ENCODE data around the gene EPB41L3.

The EPB41L3 gene

DNA sequence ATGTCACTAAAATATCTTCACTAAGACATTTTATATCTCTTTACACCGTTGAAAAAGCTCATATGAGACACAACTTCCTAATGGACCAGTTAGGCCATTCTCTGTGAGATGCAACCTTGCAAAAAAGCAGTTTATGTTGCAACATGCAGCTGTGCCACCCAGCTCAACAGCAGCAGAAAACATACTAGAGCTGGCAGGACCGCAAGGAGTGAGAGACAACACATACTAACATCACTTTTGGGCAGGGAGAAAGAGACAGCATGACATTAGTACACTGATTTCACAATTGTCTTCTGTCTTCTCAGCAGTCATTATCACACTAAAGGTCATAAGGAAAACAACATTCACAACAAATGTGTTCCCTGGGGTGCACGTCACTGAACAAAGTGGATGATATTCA is 122.9 kb downstream of the EPB41L3 start:
- peaks cover 0 to 41% of the 10 kb centered on the region in 2 donors for H3K36me3 ChIP-seq (ENCODE audit: control insufficient read depth in 1 of 2, insufficient read depth in 2 of 2, low read length in 2 of 2)
- H3K27ac ChIP-seq (ENCODE audit: low read depth, low read length): no peak overlapping the region
- H3K4me1 ChIP-seq (ENCODE audit: control insufficient read depth in 1 of 2, insufficient read depth in 2 of 2, low read length in 2 of 2): no peaks in the 10 kb centered on the region
- no peaks in the 10 kb centered on the region for H3K27me3 ChIP-seq (ENCODE audit: control insufficient read depth in 1 of 2, insufficient read depth in 2 of 2, low read length in 2 of 2)
- H3K4me3 ChIP-seq (ENCODE audit: low read depth in 1 of 2, low read length in 2 of 2): no peak overlapping the region
- no peaks in the 10 kb centered on the region for H3K9me3 ChIP-seq (ENCODE audit: control insufficient read depth in 1 of 2, low read length in 2 of 2)
- no peak overlapping the region for H3K9ac ChIP-seq (ENCODE audit: low read depth in 1 of 2, low read length in 2 of 2)

DNA sequence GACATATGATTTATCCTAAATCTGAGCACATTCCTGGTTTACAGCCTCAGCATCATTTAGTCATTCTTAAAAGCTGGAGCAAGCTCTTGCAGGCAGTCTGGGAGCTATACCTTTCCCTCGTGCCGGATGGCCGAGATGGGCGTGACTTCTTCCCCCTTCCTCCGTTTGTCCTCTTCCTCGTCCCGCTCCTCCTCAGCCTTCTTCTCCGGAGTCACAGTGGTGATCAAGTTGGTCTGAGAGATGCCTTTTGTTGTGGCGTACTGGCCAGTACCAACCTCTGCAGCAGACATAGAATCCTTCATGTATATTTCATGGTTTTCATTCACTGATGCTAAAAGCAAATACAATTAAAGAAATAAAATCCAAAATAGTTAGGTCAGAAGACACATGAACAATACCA is 124.2 kb downstream of the EPB41L3 start:
- Histone ChIP-seq H3K4me1 (ENCODE audit: control insufficient read depth in 1 of 2, insufficient read depth in 2 of 2, low read length in 2 of 2) (no peaks in the 10 kb centered on the region), H3K9me3 (ENCODE audit: control insufficient read depth in 1 of 2, low read length in 2 of 2) (no peaks in the 10 kb centered on the region), H3K4me3 (ENCODE audit: low read depth in 1 of 2, low read length in 2 of 2) (no peak overlapping the region), H3K27me3 (ENCODE audit: control insufficient read depth in 1 of 2, insufficient read depth in 2 of 2, low read length in 2 of 2) (no peaks in the 10 kb centered on the region), H3K36me3 (ENCODE audit: control insufficient read depth in 1 of 2, insufficient read depth in 2 of 2, low read length in 2 of 2) (peaks cover 3 to 54% of the 10 kb centered on the region in 2 donors), H3K27ac (ENCODE audit: low read depth, low read length) (no peak overlapping the region), H3K9ac (ENCODE audit: low read depth in 1 of 2, low read length in 2 of 2) (no peak overlapping the region)

DNA sequence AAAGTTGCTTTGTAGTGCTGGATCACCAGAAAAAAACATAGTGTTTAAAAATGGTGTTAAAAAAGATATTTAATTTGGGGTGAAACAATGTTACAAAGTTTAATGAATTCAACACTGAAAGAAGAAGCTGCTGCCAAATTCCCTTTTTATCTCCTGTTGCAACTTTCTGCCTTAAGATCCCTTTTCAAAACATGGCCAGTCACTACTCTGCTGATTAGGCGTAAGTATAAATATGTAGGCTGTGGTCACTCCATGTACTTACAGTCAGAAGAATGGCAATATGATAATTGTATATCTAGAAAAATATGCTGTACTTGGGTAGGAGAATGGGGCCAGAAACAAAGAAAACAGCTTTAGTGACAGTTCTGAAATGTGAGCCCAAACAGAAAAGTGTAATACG is 124.8 kb downstream of the EPB41L3 start:
- Histone ChIP-seq H3K9ac (ENCODE audit: low read depth in 1 of 2, low read length in 2 of 2) (no peak overlapping the region), H3K4me1 (ENCODE audit: control insufficient read depth in 1 of 2, insufficient read depth in 2 of 2, low read length in 2 of 2) (no peaks in the 10 kb centered on the region), H3K36me3 (ENCODE audit: control insufficient read depth in 1 of 2, insufficient read depth in 2 of 2, low read length in 2 of 2) (peaks cover 3 to 58% of the 10 kb centered on the region in 2 donors), H3K4me3 (ENCODE audit: low read depth in 1 of 2, low read length in 2 of 2) (no peak overlapping the region), H3K27ac (ENCODE audit: low read depth, low read length) (no peak overlapping the region), H3K9me3 (ENCODE audit: control insufficient read depth in 1 of 2, low read length in 2 of 2) (no peaks in the 10 kb centered on the region), H3K27me3 (ENCODE audit: control insufficient read depth in 1 of 2, insufficient read depth in 2 of 2, low read length in 2 of 2) (no peaks in the 10 kb centered on the region)

DNA sequence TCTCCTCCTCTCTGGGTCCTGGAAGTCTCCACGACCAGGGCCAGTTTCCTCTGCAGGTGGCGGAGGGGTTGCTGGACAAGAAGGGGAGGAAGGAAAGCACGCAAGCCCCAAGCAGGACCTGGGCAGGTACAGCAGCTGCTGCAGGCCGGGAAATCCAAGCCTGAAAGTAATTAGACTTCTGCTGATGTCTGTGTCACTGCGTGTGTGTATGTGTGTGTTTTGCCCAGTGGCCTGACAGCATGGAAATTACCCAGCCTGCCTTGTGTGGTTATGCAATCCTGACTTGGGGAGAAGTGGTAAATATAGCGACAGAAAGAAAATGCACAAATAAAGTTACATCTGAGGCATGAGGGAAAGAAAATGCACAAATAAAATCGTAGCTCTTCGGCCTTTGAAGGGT is 126.5 kb downstream of the EPB41L3 start:
- H3K27ac ChIP-seq (ENCODE audit: low read depth, low read length): no peak overlapping the region
- H3K36me3 ChIP-seq (ENCODE audit: control insufficient read depth in 1 of 2, insufficient read depth in 2 of 2, low read length in 2 of 2): peaks cover 3 to 44% of the 10 kb centered on the region in 2 donors
- no peaks in the 10 kb centered on the region for H3K27me3 ChIP-seq (ENCODE audit: control insufficient read depth in 1 of 2, insufficient read depth in 2 of 2, low read length in 2 of 2)
- H3K4me1 ChIP-seq (ENCODE audit: control insufficient read depth in 1 of 2, insufficient read depth in 2 of 2, low read length in 2 of 2): no peaks in the 10 kb centered on the region
- H3K9me3 ChIP-seq (ENCODE audit: control insufficient read depth in 1 of 2, low read length in 2 of 2): no peaks in the 10 kb centered on the region
- no peak overlapping the region for H3K9ac ChIP-seq (ENCODE audit: low read depth in 1 of 2, low read length in 2 of 2)
- H3K4me3 ChIP-seq (ENCODE audit: low read depth in 1 of 2, low read length in 2 of 2): no peak overlapping the region

DNA sequence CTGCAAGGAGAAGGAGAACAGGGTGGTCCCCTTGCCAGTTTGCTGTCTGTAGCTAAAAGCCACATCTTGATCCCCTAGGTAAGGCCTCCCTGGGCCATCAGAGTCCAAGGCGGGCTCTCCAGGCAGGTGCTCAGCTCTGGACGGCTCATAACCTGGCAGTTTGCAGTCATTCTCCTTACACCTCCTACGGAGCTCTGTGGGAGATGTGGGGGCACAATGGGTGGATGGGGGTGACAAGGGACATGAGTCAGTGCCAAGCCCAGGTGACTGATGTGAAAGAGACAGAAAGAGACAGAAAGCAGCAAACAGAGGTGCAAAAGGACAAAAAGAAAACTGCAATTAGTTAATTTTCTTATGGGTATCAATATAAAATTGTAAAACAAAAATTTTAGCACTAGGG is 127.7 kb downstream of the EPB41L3 start:
- no peaks in the 10 kb centered on the region for H3K4me1 ChIP-seq (ENCODE audit: control insufficient read depth in 1 of 2, insufficient read depth in 2 of 2, low read length in 2 of 2)
- no peak overlapping the region for H3K4me3 ChIP-seq (ENCODE audit: low read depth in 1 of 2, low read length in 2 of 2)
- peaks cover 3 to 44% of the 10 kb centered on the region in 2 donors for H3K36me3 ChIP-seq (ENCODE audit: control insufficient read depth in 1 of 2, insufficient read depth in 2 of 2, low read length in 2 of 2)
- H3K27me3 ChIP-seq (ENCODE audit: control insufficient read depth in 1 of 2, insufficient read depth in 2 of 2, low read length in 2 of 2): no peaks in the 10 kb centered on the region
- H3K9me3 ChIP-seq (ENCODE audit: control insufficient read depth in 1 of 2, low read length in 2 of 2): no peaks in the 10 kb centered on the region
- no peak overlapping the region for H3K27ac ChIP-seq (ENCODE audit: low read depth, low read length)
- H3K9ac ChIP-seq (ENCODE audit: low read depth in 1 of 2, low read length in 2 of 2): no peak overlapping the region

DNA sequence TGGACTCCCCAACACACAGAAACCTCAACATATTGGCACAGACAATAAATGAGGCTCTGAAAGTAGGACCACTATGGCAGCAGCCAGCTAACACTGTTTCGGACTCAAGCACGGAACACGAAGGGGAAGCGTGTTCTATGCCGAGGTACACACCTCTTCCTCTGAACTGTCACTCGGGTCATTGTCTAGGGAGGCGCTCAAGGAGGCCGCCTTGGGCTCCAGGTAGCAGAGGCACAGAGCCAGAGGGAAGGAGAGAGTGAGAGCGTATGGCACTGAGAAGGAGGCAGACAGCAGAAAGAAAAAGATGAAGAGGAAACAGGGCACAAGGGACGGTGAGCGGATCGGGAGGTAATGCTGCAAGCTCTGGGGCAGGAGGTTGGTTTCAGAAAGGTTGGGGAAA is 128.1 kb downstream of the EPB41L3 start:
- Histone ChIP-seq H3K9ac (ENCODE audit: low read depth in 1 of 2, low read length in 2 of 2) (no peak overlapping the region), H3K27me3 (ENCODE audit: control insufficient read depth in 1 of 2, insufficient read depth in 2 of 2, low read length in 2 of 2) (no peaks in the 10 kb centered on the region), H3K9me3 (ENCODE audit: control insufficient read depth in 1 of 2, low read length in 2 of 2) (no peaks in the 10 kb centered on the region), H3K36me3 (ENCODE audit: control insufficient read depth in 1 of 2, insufficient read depth in 2 of 2, low read length in 2 of 2) (peaks cover 3 to 41% of the 10 kb centered on the region in 2 donors), H3K4me1 (ENCODE audit: control insufficient read depth in 1 of 2, insufficient read depth in 2 of 2, low read length in 2 of 2) (no peaks in the 10 kb centered on the region), H3K27ac (ENCODE audit: low read depth, low read length) (no peak overlapping the region), H3K4me3 (ENCODE audit: low read depth in 1 of 2, low read length in 2 of 2) (no peak overlapping the region)

DNA sequence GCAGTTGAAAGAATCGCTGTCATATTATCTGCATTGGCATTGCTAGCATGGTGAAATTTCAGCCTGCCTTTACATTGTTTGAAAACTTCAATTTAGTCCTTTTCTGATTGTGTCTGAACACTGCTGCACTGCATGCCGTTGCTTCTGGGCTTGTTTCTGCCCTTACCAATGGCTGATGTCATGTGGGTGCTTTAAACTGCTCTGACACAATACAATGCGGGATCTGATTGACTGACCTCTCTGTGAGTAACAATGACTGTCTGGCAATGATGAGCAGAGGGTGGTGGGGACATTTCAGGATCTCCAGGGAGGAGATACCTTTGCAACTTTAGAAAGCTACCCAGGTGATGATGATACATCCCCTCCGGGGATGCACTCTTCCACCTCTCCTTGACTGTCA is 128.8 kb downstream of the EPB41L3 start:
- Histone ChIP-seq H3K9ac (ENCODE audit: low read depth in 1 of 2, low read length in 2 of 2) (no peak overlapping the region), H3K36me3 (ENCODE audit: control insufficient read depth in 1 of 2, insufficient read depth in 2 of 2, low read length in 2 of 2) (peaks cover 3 to 43% of the 10 kb centered on the region in 2 donors), H3K27ac (ENCODE audit: low read depth, low read length) (no peak overlapping the region)

DNA sequence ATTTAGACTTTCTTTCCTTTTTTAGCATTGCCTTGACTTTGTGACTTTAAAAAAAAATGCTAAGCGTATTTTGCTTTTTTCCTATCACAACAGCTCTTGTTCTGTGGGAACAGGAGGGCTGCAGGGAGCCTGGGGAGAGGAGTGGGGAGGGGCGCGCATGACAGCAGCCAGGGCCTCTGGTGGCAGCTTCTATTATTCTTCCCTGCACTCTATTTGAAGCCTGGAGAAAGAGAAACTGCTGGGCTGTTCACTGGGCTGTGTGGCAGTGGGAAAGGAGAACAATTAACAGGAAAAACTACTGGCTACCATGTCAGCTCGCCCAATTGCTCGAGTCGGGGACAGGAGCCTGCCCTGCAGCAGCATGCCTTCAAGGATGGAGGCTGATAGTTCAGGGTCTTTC is 129.3 kb downstream of the EPB41L3 start:
- Histone ChIP-seq H3K36me3 (ENCODE audit: control insufficient read depth in 1 of 2, insufficient read depth in 2 of 2, low read length in 2 of 2) (peaks cover 3 to 38% of the 10 kb centered on the region in 2 donors), H3K27ac (ENCODE audit: low read depth, low read length) (no peak overlapping the region), H3K4me1 (ENCODE audit: control insufficient read depth in 1 of 2, insufficient read depth in 2 of 2, low read length in 2 of 2) (no peaks in the 10 kb centered on the region), H3K9me3 (ENCODE audit: control insufficient read depth in 1 of 2, low read length in 2 of 2) (no peaks in the 10 kb centered on the region), H3K9ac (ENCODE audit: low read depth in 1 of 2, low read length in 2 of 2) (no peak overlapping the region), H3K27me3 (ENCODE audit: control insufficient read depth in 1 of 2, insufficient read depth in 2 of 2, low read length in 2 of 2) (no peaks in the 10 kb centered on the region), H3K4me3 (ENCODE audit: low read depth in 1 of 2, low read length in 2 of 2) (no peak overlapping the region)

More for the DNA sequence above, 128.8 kb downstream of the EPB41L3 start:
- no peaks in the 10 kb centered on the region for H3K9me3 ChIP-seq (ENCODE audit: control insufficient read depth in 1 of 2, low read length in 2 of 2)
- H3K4me1 ChIP-seq (ENCODE audit: control insufficient read depth in 1 of 2, insufficient read depth in 2 of 2, low read length in 2 of 2): no peaks in the 10 kb centered on the region
- H3K4me3 ChIP-seq (ENCODE audit: low read depth in 1 of 2, low read length in 2 of 2): no peak overlapping the region
- no peaks in the 10 kb centered on the region for H3K27me3 ChIP-seq (ENCODE audit: control insufficient read depth in 1 of 2, insufficient read depth in 2 of 2, low read length in 2 of 2)

DNA sequence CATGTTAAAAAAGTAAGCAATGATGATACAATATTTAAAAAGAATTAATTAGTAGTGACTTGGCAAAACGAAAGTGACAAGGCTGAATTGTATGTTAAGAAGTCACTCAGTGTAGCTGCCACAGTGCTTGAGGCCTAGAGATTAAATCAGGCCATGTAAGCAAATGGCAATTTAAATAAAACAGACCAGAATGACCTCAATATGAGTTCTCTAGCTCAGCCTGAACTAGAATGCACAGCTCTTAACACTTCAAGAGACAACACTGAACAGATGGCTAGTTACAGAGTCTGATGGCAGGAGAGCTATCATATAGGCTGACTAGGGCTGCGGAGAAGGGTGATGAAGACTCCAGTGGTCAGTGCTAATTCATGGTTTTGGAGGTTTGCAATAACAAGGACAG is 130.3 kb downstream of the EPB41L3 start:
- H3K4me3 ChIP-seq (ENCODE audit: low read depth in 1 of 2, low read length in 2 of 2): no peak overlapping the region
- H3K9ac ChIP-seq (ENCODE audit: low read depth in 1 of 2, low read length in 2 of 2): no peak overlapping the region
- H3K27ac ChIP-seq (ENCODE audit: low read depth, low read length): no peak overlapping the region

DNA sequence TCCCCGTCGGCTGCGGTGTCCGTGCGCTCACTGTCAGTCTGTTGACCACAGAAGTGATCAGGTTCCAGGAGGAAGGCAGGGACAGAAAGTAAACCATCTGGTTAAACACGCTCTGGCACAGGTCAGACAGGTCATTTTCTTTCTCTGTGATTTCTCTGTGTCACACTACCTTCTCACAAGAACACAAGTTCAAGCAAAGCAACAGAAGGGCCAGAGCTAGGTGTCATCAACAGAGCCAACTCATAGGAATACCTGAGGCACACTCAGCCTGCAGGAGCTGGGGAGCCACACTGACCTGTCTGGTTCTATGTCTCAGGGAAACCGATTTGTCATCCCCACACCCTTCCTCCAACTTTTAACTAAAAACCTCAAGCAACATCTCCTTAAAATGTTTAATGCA is 133.2 kb downstream of the EPB41L3 start:
- Histone ChIP-seq H3K4me3 (ENCODE audit: low read depth in 1 of 2, low read length in 2 of 2) (no peak overlapping the region), H3K9ac (ENCODE audit: low read depth in 1 of 2, low read length in 2 of 2) (no peak overlapping the region), H3K27me3 (ENCODE audit: control insufficient read depth in 1 of 2, insufficient read depth in 2 of 2, low read length in 2 of 2) (no peaks in the 10 kb centered on the region), H3K4me1 (ENCODE audit: control insufficient read depth in 1 of 2, insufficient read depth in 2 of 2, low read length in 2 of 2) (no peaks in the 10 kb centered on the region), H3K36me3 (ENCODE audit: control insufficient read depth in 1 of 2, insufficient read depth in 2 of 2, low read length in 2 of 2) (peaks cover 5 to 22% of the 10 kb centered on the region in 2 donors), H3K27ac (ENCODE audit: low read depth, low read length) (no peak overlapping the region), H3K9me3 (ENCODE audit: control insufficient read depth in 1 of 2, low read length in 2 of 2) (no peaks in the 10 kb centered on the region)

More for the DNA sequence above, 130.3 kb downstream of the EPB41L3 start:
- H3K9me3 ChIP-seq (ENCODE audit: control insufficient read depth in 1 of 2, low read length in 2 of 2): no peaks in the 10 kb centered on the region
- H3K36me3 ChIP-seq (ENCODE audit: control insufficient read depth in 1 of 2, insufficient read depth in 2 of 2, low read length in 2 of 2): peaks cover 3 to 33% of the 10 kb centered on the region in 2 donors
- no peaks in the 10 kb centered on the region for H3K4me1 ChIP-seq (ENCODE audit: control insufficient read depth in 1 of 2, insufficient read depth in 2 of 2, low read length in 2 of 2)
- H3K27me3 ChIP-seq (ENCODE audit: control insufficient read depth in 1 of 2, insufficient read depth in 2 of 2, low read length in 2 of 2): no peaks in the 10 kb centered on the region

DNA sequence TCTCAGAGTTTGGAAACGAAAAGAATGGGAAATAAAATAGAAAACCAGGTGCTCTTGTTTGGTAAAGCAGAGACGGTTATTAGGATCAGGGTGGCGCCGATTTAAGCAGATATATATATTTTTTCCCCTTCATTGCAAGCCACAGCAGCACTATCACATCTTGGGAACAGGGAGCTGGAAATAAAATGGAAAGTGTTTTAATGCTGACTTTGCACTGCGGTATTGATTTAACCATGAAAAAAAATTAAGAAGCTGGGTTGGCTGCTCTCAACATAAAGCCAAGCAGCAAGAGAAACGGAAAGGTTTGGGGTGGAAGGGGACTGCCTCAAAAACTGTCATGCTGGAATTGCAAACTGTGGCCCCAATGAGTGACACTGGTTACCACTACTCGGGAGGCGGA is 145.5 kb downstream of the EPB41L3 start:
- Histone ChIP-seq H3K27me3 (ENCODE audit: control insufficient read depth in 1 of 2, insufficient read depth in 2 of 2, low read length in 2 of 2) (no peaks in the 10 kb centered on the region), H3K9me3 (ENCODE audit: control insufficient read depth in 1 of 2, low read length in 2 of 2) (no peaks in the 10 kb centered on the region), H3K27ac (ENCODE audit: low read depth, low read length) (no peak overlapping the region), H3K4me3 (ENCODE audit: low read depth in 1 of 2, low read length in 2 of 2) (no peak overlapping the region), H3K9ac (ENCODE audit: low read depth in 1 of 2, low read length in 2 of 2) (no peak overlapping the region), H3K36me3 (ENCODE audit: control insufficient read depth in 1 of 2, insufficient read depth in 2 of 2, low read length in 2 of 2) (peaks cover 18 to 35% of the 10 kb centered on the region in 2 donors), H3K4me1 (ENCODE audit: control insufficient read depth in 1 of 2, insufficient read depth in 2 of 2, low read length in 2 of 2) (no peaks in the 10 kb centered on the region)

All from duodenal mucosa (tissue), 2 donors.